Measurements from ENCODE around the gene WAC. TPM values are rescaled to one million over a fixed set of nuclear protein-coding genes. Genes with fewer than 3 reads are reported as not detected.

WAC gene
- total and polyA plus RNA-seq, 8 donors = 22.8 to 182 (median 92.5) TPM

- peaks cover 17 to 81% (median 58%) of the 10 kb centered on the region in 4 donors for H3K4me1 ChIP-seq
- peaks cover 18 to 64% (median 55%) of the 10 kb centered on the region in 4 donors for H3K36me3 ChIP-seq
- peak overlapping the region in 4 of 5 donors; percentile 8 to 76 (median 56) for H3K27ac ChIP-seq
- peak; percentile 25 to 56 for DNase-seq
- TF ChIP-seq POLR2AphosphoS5 (IDR thresholded peaks at IDR 0.05) (no peak), EP300 (IDR thresholded peaks at IDR 0.05) (no peak), POLR2A (IDR thresholded peaks at IDR 0.05) (no peak), CTCF (IDR thresholded peaks at IDR 0.05) (no peak)
- 17 to 33% (median 23%) methylated on average over 5 of the region's 5 CpGs for WGBS, 5 donors
- intact Hi-C loops (cut with DNase I; ENCODE audit: low total_unique reads) = no loop called here
- H3K4me3 ChIP-seq = no peak overlapping the region
- H3K27me3 ChIP-seq = no peaks in the 10 kb centered on the region
- H3K9me3 ChIP-seq = no peaks in the 10 kb centered on the region
These were observed 54.5 kb downstream of the WAC start for GRCh38 chr10:28587270-28587969.

- WGBS, 5 donors = 4 to 11% (median 6%) methylated on average over 1 of the region's 1 CpG
- no peak for TF ChIP-seq CTCF (IDR thresholded peaks at IDR 0.05)
- no peak for TF ChIP-seq POLR2A (IDR thresholded peaks at IDR 0.05)
- peak in 2 of 3 donors; percentile 19 to 47 for TF ChIP-seq POLR2AphosphoS5 (IDR thresholded peaks at IDR 0.05)
- no peak for TF ChIP-seq EP300 (IDR thresholded peaks at IDR 0.05)
- H3K27me3 ChIP-seq = no peaks in the 10 kb centered on the region
- H3K9me3 ChIP-seq = no peaks in the 10 kb centered on the region
- intact Hi-C loops (cut with DNase I; ENCODE audit: low total_unique reads) = no loop called here
- H3K4me1 ChIP-seq = peaks cover 17 to 81% (median 57%) of the 10 kb centered on the region in 4 donors
- H3K27ac ChIP-seq = peak overlapping the region; percentile 41 to 76 (median 70)
- DNase-seq = peak; percentile 25 to 42
- H3K4me3 ChIP-seq = no peak overlapping the region
- H3K36me3 ChIP-seq = peaks cover 18 to 68% (median 60%) of the 10 kb centered on the region in 4 donors
These were observed 55.0 kb downstream of the WAC start for GRCh38 chr10:28587970-28588290.

- H3K36me3 ChIP-seq = peaks cover 21 to 65% (median 42%) of the 10 kb centered on the region in 4 donors
- no peak overlapping the region for H3K27ac ChIP-seq
- no peaks in the 10 kb centered on the region for H3K9me3 ChIP-seq
- WGBS, 5 donors = 86 to 100% (median 93%) methylated on average over 1 of the region's 1 CpG
- no peak for TF ChIP-seq EP300 (IDR thresholded peaks at IDR 0.05)
- TF ChIP-seq POLR2A (IDR thresholded peaks at IDR 0.05) = no peak
- no peak for TF ChIP-seq CTCF (IDR thresholded peaks at IDR 0.05)
- no peak for TF ChIP-seq POLR2AphosphoS5 (IDR thresholded peaks at IDR 0.05)
- intact Hi-C loops (cut with DNase I; ENCODE audit: low total_unique reads) = no loop called here
- no peaks in the 10 kb centered on the region for H3K27me3 ChIP-seq
- no peak overlapping the region for H3K4me3 ChIP-seq
- no peak for DNase-seq
- peaks cover under 1 to 74% (median 45%) of the 10 kb centered on the region in 4 donors for H3K4me1 ChIP-seq
These were observed 60.0 kb downstream of the WAC start for GRCh38 chr10:28592953-28593352.

- 47 to 66% (median 61%) methylated on average over 2 of the region's 2 CpGs for WGBS, 5 donors
- intact Hi-C loops (cut with DNase I; ENCODE audit: low total_unique reads) = no loop called here
- no peak overlapping the region for H3K27ac ChIP-seq
- H3K9me3 ChIP-seq = no peaks in the 10 kb centered on the region
- TF ChIP-seq POLR2AphosphoS5 (IDR thresholded peaks at IDR 0.05) = no peak
- no peak for TF ChIP-seq EP300 (IDR thresholded peaks at IDR 0.05)
- TF ChIP-seq POLR2A (IDR thresholded peaks at IDR 0.05) = no peak
- no peak for TF ChIP-seq CTCF (IDR thresholded peaks at IDR 0.05)
- no peak for DNase-seq
- peaks cover 21 to 65% (median 44%) of the 10 kb centered on the region in 4 donors for H3K36me3 ChIP-seq
- H3K27me3 ChIP-seq = no peaks in the 10 kb centered on the region
- H3K4me3 ChIP-seq = no peak overlapping the region
- peaks cover 0 to 74% (median 40%) of the 10 kb centered on the region in 4 donors for H3K4me1 ChIP-seq
These were observed 60.9 kb downstream of the WAC start for GRCh38 chr10:28593811-28594210.

Data from stomach (tissue), 9 donors.